Measurements from ENCODE around the gene CA10. TPM values are rescaled to one million over a fixed set of nuclear protein-coding genes. Genes with fewer than 3 reads are reported as not detected.

CA10 gene
- total RNA-seq, 3 donors from 2014 or later, result 0.46 to 1.2 (median 0.64) TPM

GRCh38 chr17:51795401-51795800, 363.1 kb downstream of the CA10 start:
- TF ChIP-seq, protein P1, sequence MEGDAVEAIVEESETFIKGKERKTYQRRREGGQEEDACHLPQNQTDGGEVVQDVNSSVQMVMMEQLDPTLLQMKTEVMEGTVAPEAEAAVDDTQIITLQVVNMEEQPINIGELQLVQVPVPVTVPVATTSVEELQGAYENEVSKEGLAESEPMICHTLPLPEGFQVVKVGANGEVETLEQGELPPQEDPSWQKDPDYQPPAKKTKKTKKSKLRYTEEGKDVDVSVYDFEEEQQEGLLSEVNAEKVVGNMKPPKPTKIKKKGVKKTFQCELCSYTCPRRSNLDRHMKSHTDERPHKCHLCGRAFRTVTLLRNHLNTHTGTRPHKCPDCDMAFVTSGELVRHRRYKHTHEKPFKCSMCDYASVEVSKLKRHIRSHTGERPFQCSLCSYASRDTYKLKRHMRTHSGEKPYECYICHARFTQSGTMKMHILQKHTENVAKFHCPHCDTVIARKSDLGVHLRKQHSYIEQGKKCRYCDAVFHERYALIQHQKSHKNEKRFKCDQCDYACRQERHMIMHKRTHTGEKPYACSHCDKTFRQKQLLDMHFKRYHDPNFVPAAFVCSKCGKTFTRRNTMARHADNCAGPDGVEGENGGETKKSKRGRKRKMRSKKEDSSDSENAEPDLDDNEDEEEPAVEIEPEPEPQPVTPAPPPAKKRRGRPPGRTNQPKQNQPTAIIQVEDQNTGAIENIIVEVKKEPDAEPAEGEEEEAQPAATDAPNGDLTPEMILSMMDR (IDR thresholded peaks at IDR 0.05), result no peak
- Histone ChIP-seq H3K4me3 (no peak overlapping the region), H3K4me1 (ENCODE audit: low read depth) (peaks cover 2% of the 10 kb centered on the region), H3K36me3 (ENCODE audit: low read depth) (no peaks in the 10 kb centered on the region), H3K9me3 (no peaks in the 10 kb centered on the region)
- peak; percentile 23 for ATAC-seq
- DNase-seq, result no peak
- intact Hi-C loops (cut with DNase I, micrococcal nuclease), result no loop called here

- H3K9me3 ChIP-seq, result no peaks in the 10 kb centered on the region
- TF ChIP-seq, protein P1 (IDR thresholded peaks at IDR 0.05), result no peak
- DNase-seq (no peak), ATAC-seq (peak; percentile 85)
- peaks cover 2% of the 10 kb centered on the region for H3K4me1 ChIP-seq (ENCODE audit: low read depth)
- H3K36me3 ChIP-seq (ENCODE audit: low read depth), result no peaks in the 10 kb centered on the region
- intact Hi-C loops (cut with DNase I, micrococcal nuclease), result no loop called here
- H3K4me3 ChIP-seq, result no peak overlapping the region
Measured at GRCh38 chr17:51794466-51794865, 364.0 kb downstream of the CA10 start.

GRCh38 chr17:51793686-51794085, 364.8 kb downstream of the CA10 start:
- ATAC-seq, result peak; percentile 18
- no peak overlapping the region for H3K4me3 ChIP-seq
- H3K9me3 ChIP-seq, result no peaks in the 10 kb centered on the region
- no peaks in the 10 kb centered on the region for H3K36me3 ChIP-seq (ENCODE audit: low read depth)
- no peak for DNase-seq
- intact Hi-C loops (cut with DNase I, micrococcal nuclease), result no loop called here
- peaks cover 2% of the 10 kb centered on the region for H3K4me1 ChIP-seq (ENCODE audit: low read depth)
- TF ChIP-seq, protein P1 (IDR thresholded peaks at IDR 0.05), result no peak

GRCh38 chr17:51778842-51779241, 379.7 kb downstream of the CA10 start:
- no peak overlapping the region for H3K4me3 ChIP-seq
- DNase-seq, result no peak
- intact Hi-C loops (cut with DNase I, micrococcal nuclease), result no loop called here
- TF ChIP-seq, protein P1 (IDR thresholded peaks at IDR 0.05), result no peak
- no peaks in the 10 kb centered on the region for H3K4me1 ChIP-seq (ENCODE audit: low read depth)
- H3K9me3 ChIP-seq, result no peaks in the 10 kb centered on the region
- H3K36me3 ChIP-seq (ENCODE audit: low read depth), result no peaks in the 10 kb centered on the region
- ATAC-seq, result no peak

- Histone ChIP-seq H3K36me3 (ENCODE audit: low read depth) (no peaks in the 10 kb centered on the region), H3K9me3 (no peaks in the 10 kb centered on the region)
- intact Hi-C loops (cut with DNase I, micrococcal nuclease), result no loop called here
Measured at GRCh38 chr17:51770027-51770759, 388.3 kb downstream of the CA10 start.

More at GRCh38 chr17:51770027-51770759, 388.3 kb downstream of the CA10 start:
- ATAC-seq, result peak; percentile 52
- DNase-seq, result peak in 2 of 3 donors; percentile 25 to 30
- Histone ChIP-seq H3K4me3 (no peak overlapping the region), H3K4me1 (ENCODE audit: low read depth) (no peaks in the 10 kb centered on the region)
- TF ChIP-seq, protein P1 (IDR thresholded peaks at IDR 0.05), result no peak
